Measurements from ENCODE around the gene TSHZ1.

DNA sequence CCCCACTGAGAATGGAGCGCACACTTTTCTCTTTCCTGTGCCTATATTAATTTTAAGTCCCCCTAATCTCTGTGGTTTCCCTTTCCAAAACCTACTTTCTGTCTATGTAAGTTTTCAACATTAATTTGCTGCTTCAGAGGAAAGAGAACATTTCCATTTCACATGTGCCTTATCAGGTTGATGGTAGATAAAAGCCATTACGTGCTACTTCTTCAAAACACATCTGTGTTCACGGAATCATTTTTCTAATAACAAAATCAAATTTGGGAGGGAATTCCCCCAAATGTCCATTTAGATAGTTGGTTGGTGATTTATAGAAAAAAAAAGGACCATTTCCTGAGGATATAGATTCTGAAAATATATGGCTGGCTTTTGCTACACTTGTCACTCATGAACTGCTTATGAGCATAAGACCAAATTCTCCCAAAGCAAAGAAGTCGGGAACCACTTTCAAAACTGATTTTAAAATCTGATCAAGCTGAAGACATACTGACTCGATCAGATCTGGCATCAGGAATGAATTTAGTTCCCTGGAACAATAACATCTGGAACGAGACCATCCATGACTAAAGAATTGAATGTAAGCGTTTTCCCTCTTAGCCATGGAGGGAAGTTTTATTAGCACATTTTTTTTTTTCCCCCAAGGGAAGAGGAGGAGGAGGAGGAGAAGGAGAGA, 9.9 kb upstream of the TSHZ1 start:
- TF ChIP-seq, protein P1, sequence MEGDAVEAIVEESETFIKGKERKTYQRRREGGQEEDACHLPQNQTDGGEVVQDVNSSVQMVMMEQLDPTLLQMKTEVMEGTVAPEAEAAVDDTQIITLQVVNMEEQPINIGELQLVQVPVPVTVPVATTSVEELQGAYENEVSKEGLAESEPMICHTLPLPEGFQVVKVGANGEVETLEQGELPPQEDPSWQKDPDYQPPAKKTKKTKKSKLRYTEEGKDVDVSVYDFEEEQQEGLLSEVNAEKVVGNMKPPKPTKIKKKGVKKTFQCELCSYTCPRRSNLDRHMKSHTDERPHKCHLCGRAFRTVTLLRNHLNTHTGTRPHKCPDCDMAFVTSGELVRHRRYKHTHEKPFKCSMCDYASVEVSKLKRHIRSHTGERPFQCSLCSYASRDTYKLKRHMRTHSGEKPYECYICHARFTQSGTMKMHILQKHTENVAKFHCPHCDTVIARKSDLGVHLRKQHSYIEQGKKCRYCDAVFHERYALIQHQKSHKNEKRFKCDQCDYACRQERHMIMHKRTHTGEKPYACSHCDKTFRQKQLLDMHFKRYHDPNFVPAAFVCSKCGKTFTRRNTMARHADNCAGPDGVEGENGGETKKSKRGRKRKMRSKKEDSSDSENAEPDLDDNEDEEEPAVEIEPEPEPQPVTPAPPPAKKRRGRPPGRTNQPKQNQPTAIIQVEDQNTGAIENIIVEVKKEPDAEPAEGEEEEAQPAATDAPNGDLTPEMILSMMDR (IDR thresholded peaks at IDR 0.05) = no peak
- no peak for TF ChIP-seq POLR2A (IDR thresholded peaks at IDR 0.05)
